Tibial artery (tissue), 4 donors: Measurements from ENCODE around the gene PRTFDC1.

Experiments
- DNase-seq, 2 donors: peaks; one replicate each; pipeline ENCODE4 v3.0.0-alpha.2; 2019
- H3K27ac ChIP-seq, 2 donors: fragments of 200-600 bp; sonication (generic) in 1 of 2; 1 replicate in 1 of 2; 2 replicates in 1 of 2; pipeline ENCODE4 v1.5.1; 2018 to 2019; ENCODE audit warnings: mild to moderate bottlenecking in 1 of 2
- H3K27me3 ChIP-seq, 2 donors: fragments of 200-600 bp; sonication (generic) in 1 of 2; one replicate each; pipeline versions ENCODE4 v1.5.1 to v1.6.0; 2016 to 2019
- H3K36me3 ChIP-seq, 3 donors: fragments of 200-600 bp; sonication (generic) in 2 of 3; one replicate each; pipeline ENCODE4 v1.5.1; 2016 to 2019; ENCODE audit warnings: mild to moderate bottlenecking in 2 of 3
- H3K4me1 ChIP-seq, 4 donors: fragments of 200-600 bp; sonication (generic) in 2 of 4; 1 replicate in 3 of 4; 2 replicates in 1 of 4; pipeline ENCODE4 v1.5.1; 2016 to 2019
- H3K4me3 ChIP-seq, 2 donors: fragments of 200-600 bp; sonication (generic) in 1 of 2; 1 replicate in 1 of 2; 2 replicates in 1 of 2; pipeline ENCODE4 v1.5.1; 2018 to 2019; ENCODE audit warnings: mild to moderate bottlenecking in 2 of 2
- H3K9me3 ChIP-seq, 3 donors: fragments of 200-600 bp; sonication (generic) in 1 of 3; one replicate each; pipeline ENCODE4 v1.5.1; 2016 to 2019
- intact Hi-C: fragments of 100-400 bp; cut with DNase I; formaldehyde crosslinking; loops from one replicate; pipeline ENCODE4 v1.15.0; 2023; ENCODE audit warnings: low total_unique reads
- TF ChIP-seq, protein P1 (sequence below), 2 experiments: fragments of 200-600 bp in 1 of 2; fragments of 450-650 bp in 1 of 2; IDR thresholded peaks; one replicate each; pipeline ENCODE4 v1.5.1; 2017 to 2019; ENCODE audit warnings: antibody characterized with exemption in 2 of 2, mild to moderate bottlenecking in 1 of 2, moderate library complexity in 1 of 2

Gene PRTFDC1

GRCh38 chr10:24908793-24909423 is 43.5 kb downstream of the PRTFDC1 start:
- Histone ChIP-seq H3K4me3 (no peak overlapping the region), H3K27me3 (no peaks in the 10 kb centered on the region), H3K36me3 (no peaks in the 10 kb centered on the region), H3K4me1 (peaks cover 0 to 14% (median 3%) of the 10 kb centered on the region in 4 donors), H3K9me3 (no peaks in the 10 kb centered on the region), H3K27ac (no peak overlapping the region)
- TF ChIP-seq, protein P1, sequence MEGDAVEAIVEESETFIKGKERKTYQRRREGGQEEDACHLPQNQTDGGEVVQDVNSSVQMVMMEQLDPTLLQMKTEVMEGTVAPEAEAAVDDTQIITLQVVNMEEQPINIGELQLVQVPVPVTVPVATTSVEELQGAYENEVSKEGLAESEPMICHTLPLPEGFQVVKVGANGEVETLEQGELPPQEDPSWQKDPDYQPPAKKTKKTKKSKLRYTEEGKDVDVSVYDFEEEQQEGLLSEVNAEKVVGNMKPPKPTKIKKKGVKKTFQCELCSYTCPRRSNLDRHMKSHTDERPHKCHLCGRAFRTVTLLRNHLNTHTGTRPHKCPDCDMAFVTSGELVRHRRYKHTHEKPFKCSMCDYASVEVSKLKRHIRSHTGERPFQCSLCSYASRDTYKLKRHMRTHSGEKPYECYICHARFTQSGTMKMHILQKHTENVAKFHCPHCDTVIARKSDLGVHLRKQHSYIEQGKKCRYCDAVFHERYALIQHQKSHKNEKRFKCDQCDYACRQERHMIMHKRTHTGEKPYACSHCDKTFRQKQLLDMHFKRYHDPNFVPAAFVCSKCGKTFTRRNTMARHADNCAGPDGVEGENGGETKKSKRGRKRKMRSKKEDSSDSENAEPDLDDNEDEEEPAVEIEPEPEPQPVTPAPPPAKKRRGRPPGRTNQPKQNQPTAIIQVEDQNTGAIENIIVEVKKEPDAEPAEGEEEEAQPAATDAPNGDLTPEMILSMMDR (IDR thresholded peaks at IDR 0.05): no peak
- no peak for DNase-seq
- intact Hi-C loops: no loop called here

DNA sequence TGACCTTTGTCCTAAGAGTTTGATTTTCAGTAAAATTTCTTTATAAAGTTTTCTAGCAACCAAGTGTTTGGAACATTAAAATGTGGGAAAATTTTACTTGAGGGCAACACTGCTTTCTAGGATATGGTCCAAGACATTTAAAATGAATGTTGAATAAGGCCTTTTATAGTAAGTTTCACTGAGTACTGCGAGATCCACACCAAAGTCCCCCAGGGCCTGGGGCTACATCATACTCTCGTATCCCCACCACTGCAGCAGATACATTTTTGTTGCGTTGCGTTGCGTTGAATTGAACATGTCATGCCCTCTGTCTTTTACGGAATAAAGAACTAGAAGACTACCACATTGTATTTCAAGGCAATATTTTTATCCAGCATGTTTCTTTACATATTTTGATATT is 44.5 kb downstream of the PRTFDC1 start:
- H3K4me3 ChIP-seq: no peak overlapping the region
- no peaks in the 10 kb centered on the region for H3K36me3 ChIP-seq
- peaks cover 0 to 5% (median 0%) of the 10 kb centered on the region in 4 donors for H3K4me1 ChIP-seq
- no peaks in the 10 kb centered on the region for H3K27me3 ChIP-seq
- H3K27ac ChIP-seq: no peak overlapping the region
- intact Hi-C loops: no loop called here
- TF ChIP-seq, protein P1 (IDR thresholded peaks at IDR 0.05): no peak
- H3K9me3 ChIP-seq: no peaks in the 10 kb centered on the region
- no peak for DNase-seq

GRCh38 chr10:24906372-24906771 is 46.0 kb downstream of the PRTFDC1 start:
- peaks cover 0 to 13% (median 8%) of the 10 kb centered on the region in 4 donors for H3K4me1 ChIP-seq
- intact Hi-C loops: no loop called here
- H3K27me3 ChIP-seq: no peaks in the 10 kb centered on the region
- no peak overlapping the region for H3K4me3 ChIP-seq
- no peak for DNase-seq
- no peak overlapping the region for H3K27ac ChIP-seq
- TF ChIP-seq, protein P1 (IDR thresholded peaks at IDR 0.05): no peak
- H3K9me3 ChIP-seq: no peaks in the 10 kb centered on the region
- no peaks in the 10 kb centered on the region for H3K36me3 ChIP-seq

DNA sequence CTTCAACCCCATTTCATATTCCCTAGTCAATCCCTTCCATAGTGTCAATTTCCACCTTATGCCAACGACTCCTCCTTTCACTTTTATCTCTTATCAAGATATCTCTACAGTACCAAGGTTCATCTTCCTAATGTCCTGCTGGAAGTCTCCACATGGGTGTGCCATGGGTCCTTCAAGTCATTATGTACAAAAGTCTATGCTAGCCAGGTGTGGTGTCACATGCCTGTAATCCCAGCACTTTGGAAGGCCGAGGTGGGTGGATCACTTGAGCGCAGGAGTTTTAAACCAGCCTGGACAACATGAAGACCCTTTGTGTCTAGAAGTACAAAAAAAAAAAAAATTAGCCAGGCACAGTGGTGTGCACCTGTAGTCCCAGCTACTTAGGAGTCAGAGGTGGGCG is 47.6 kb downstream of the PRTFDC1 start:
- no peak overlapping the region for H3K27ac ChIP-seq

GRCh38 chr10:24902400-24902728 is 50.0 kb downstream of the PRTFDC1 start:
- Histone ChIP-seq H3K27me3 (no peaks in the 10 kb centered on the region), H3K27ac (no peak overlapping the region), H3K9me3 (no peaks in the 10 kb centered on the region), H3K36me3 (no peaks in the 10 kb centered on the region), H3K4me3 (no peak overlapping the region), H3K4me1 (peaks cover 0 to 20% (median 12%) of the 10 kb centered on the region in 4 donors)
- TF ChIP-seq, protein P1 (IDR thresholded peaks at IDR 0.05): no peak
- no peak for DNase-seq
- intact Hi-C loops: no loop called here

More for the DNA sequence above, 47.6 kb downstream of the PRTFDC1 start:
- intact Hi-C loops: no loop called here
- H3K4me1 ChIP-seq: peaks cover 0 to 20% (median 12%) of the 10 kb centered on the region in 4 donors
- TF ChIP-seq, protein P1 (IDR thresholded peaks at IDR 0.05): no peak
- no peaks in the 10 kb centered on the region for H3K36me3 ChIP-seq
- no peaks in the 10 kb centered on the region for H3K27me3 ChIP-seq
- DNase-seq: no peak
- no peaks in the 10 kb centered on the region for H3K9me3 ChIP-seq
- no peak overlapping the region for H3K4me3 ChIP-seq
